A673 (cell line): Measurements from ENCODE around the gene PROM1. TPM values are rescaled to one million over a fixed set of nuclear protein-coding genes. Genes with fewer than 3 reads are reported as not detected.

ENCODE experiments used
- BruUV-seq: library from RNA; stranded (reverse); fragments of 400-500 nt; replicated peaks from 2 replicates; lab custom pipeline; 2021; lab: Mats Ljungman, UMichigan
- CTCF ChIA-PET: fragments of 300-600 bp; sonication (Branson Sonifier 250); formaldehyde crosslinking; loops from one replicate; lab custom pipeline; 2022; ENCODE audit warnings: antibody characterized with exemption; lab: Charles Lee
- POLR2A ChIA-PET: fragments of 300-600 bp; sonication (Branson Sonifier 250); formaldehyde crosslinking; loops from one replicate; lab custom pipeline; 2022; ENCODE audit warnings: antibody characterized with exemption; ENCODE audit not compliant: low non-redundant PET; lab: Charles Lee
- DNase-seq: peaks from one replicate; pipeline ENCODE4 v3.0.0-alpha.2; 2015; ENCODE audit warnings: low spot score
- H3K27ac ChIP-seq: fragments of 200-600 bp; sonication (generic); 2 replicates; pipeline ENCODE4 v1.5.1; 2016; ENCODE audit warnings: mixed run types, low read depth, mild to moderate bottlenecking, mixed read lengths, antibody characterized with exemption, low read length; ENCODE audit not compliant: poor library complexity, severe bottlenecking
- H3K27me3 ChIP-seq: fragments of 200-600 bp; sonication (generic); replicated peaks from 2 replicates; pipeline ENCODE4 v1.6.1; 2017; ENCODE audit warnings: mixed run types, low read depth, mild to moderate bottlenecking, mixed read lengths, antibody characterized with exemption, low read length; ENCODE audit not compliant: insufficient read depth, poor library complexity
- H3K36me3 ChIP-seq: fragments of 200-600 bp; sonication (generic); 2 replicates; pipeline ENCODE4 v1.6.1; 2016; ENCODE audit warnings: mixed run types, mild to moderate bottlenecking, mixed read lengths, antibody characterized with exemption, low read length; ENCODE audit not compliant: insufficient read depth, poor library complexity, severe bottlenecking
- H3K4me1 ChIP-seq: fragments of 200-600 bp; sonication (generic); 2 replicates; pipeline ENCODE4 v1.6.1; 2017; ENCODE audit warnings: mixed run types, mild to moderate bottlenecking, mixed read lengths, antibody characterized with exemption, low read length; ENCODE audit not compliant: insufficient read depth, poor library complexity, severe bottlenecking
- H3K4me3 ChIP-seq: fragments of 200-600 bp; sonication (generic); 2 replicates; pipeline ENCODE4 v1.5.1; 2016; ENCODE audit warnings: low read depth, mixed run types, mild to moderate bottlenecking, mixed read lengths, low read length; ENCODE audit not compliant: poor library complexity, severe bottlenecking
- H3K9me3 ChIP-seq: fragments of 200-600 bp; sonication (generic); 2 replicates; pipeline ENCODE4 v1.6.1; 2016; ENCODE audit warnings: mixed run types, low read depth, mild to moderate bottlenecking, mixed read lengths, antibody characterized with exemption, low read length; ENCODE audit not compliant: poor library complexity, severe bottlenecking
- CTCF ChIP-seq: fragments of 300-800, 200-600 bp; sonication (generic); conservative IDR thresholded peaks from 2 replicates; pipeline ENCODE4 v1.5.1; 2017; ENCODE audit warnings: low read depth, mild to moderate bottlenecking, antibody characterized with exemption, low read length, moderate library complexity, mixed read lengths
- EZH2 ChIP-seq: fragments of 200-600 bp; sonication (generic); IDR thresholded peaks from 2 replicates; pipeline ENCODE4 v1.6.1; 2017; ENCODE audit warnings: borderline replicate concordance, low read depth, mild to moderate bottlenecking, mixed read lengths, antibody characterized with exemption, low read length; ENCODE audit not compliant: poor library complexity, severe bottlenecking
- intact Hi-C: fragments of 100-400 bp; cut with micrococcal nuclease; formaldehyde crosslinking; loops from one replicate; pipeline ENCODE4 v1.10.0; 2022; ENCODE audit not compliant: unreplicated experiment
- total RNA-seq: library from RNA; stranded (reverse); gene quantifications from 2 replicates; pipeline ENCODE4 v1.2.3, GENCODE V29; 2021

Gene PROM1
- total RNA-seq, 1 experiment from 2014 or later: 13.9 TPM

DNA sequence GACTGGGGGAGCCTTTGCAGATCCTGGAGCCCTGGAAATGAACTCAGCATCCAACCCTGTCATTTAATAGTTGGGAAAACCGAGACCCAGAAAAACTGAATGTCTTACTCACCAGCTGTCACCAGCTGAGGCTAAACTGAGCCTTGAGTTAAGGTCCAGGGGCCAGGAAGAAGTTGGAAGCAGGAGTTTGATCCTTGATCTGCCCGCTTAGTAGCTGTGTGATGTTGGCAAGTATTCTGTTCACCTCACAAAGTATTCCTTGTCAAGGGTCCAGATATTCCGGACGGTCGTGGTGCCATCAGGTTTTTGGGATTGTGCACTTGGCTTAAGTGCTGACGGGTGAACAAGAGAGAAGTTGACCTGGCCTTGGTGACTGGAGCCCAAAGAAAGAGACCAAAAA is 30.7 kb upstream of the PROM1 start:
- ChIA-PET CTCF (no interaction called here), POLR2A (no interaction called here)
- no peak overlapping the region for H3K27ac ChIP-seq
- no peaks in the 10 kb centered on the region for H3K9me3 ChIP-seq
- no TSS peak for BruUV-seq
- intact Hi-C loops: no loop called here
- H3K4me1 ChIP-seq: peaks cover 3% of the 10 kb centered on the region
- no peak overlapping the region for H3K4me3 ChIP-seq
- H3K36me3 ChIP-seq: no peaks in the 10 kb centered on the region
- peaks cover 19% of the 10 kb centered on the region for H3K27me3 ChIP-seq
- TF ChIP-seq EZH2: no peak
- TF ChIP-seq CTCF: no peak
- no peak for DNase-seq

DNA sequence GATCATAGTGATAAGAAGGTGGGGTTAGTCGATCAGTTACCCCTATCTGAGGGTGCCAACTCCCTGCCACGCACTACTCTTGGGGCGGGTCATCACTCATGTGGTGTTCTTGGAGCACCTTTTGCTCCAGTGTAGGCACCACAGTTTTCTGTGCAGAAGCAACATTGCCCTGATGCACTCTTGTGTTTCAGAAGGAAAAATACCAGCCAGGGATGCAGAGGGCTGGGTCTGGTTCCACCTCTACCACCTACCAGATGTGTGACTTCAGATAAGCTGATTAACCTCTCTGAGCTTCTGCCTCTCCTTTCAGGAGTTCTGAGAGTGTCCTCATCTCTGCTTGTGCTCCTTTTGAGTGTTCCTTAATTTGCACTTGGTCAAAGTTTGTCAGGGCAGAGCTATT is 29.9 kb upstream of the PROM1 start:
- CTCF ChIA-PET: no interaction called here

DNA sequence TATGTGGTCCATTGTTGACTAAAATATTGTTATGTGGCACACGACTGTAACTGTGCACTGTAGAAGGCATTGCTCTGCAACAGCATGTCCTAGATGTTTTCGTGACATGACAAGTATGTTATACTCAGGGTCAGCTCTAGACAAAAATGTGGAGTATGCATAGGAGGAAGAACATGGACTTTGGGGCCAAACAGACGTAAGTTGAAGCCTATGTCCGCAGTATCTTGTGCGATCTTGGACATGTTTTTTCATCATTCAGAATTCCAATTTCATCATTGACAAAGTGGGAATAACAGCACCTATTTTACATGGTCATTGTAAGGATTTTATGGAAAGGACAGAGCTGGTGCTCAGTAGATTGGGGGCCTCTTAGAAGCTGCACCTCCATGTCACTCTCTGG is 27.7 kb upstream of the PROM1 start:
- Histone ChIP-seq H3K4me3 (no peak overlapping the region), H3K27ac (no peak overlapping the region), H3K4me1 (peaks cover 3% of the 10 kb centered on the region), H3K27me3 (peaks cover 8% of the 10 kb centered on the region), H3K36me3 (no peaks in the 10 kb centered on the region), H3K9me3 (no peaks in the 10 kb centered on the region)
- DNase-seq: no peak
- POLR2A ChIA-PET: interaction anchor here (0.5 kb wide), 1 partner anchor 715 kb away, joined by 3 read pairs; no protein-coding TSS in a partner anchor
- no peak for TF ChIP-seq EZH2
- TF ChIP-seq CTCF: no peak
- CTCF ChIA-PET: no interaction called here
- intact Hi-C loops: no loop called here
- no TSS peak for BruUV-seq

More for the DNA sequence above, 29.9 kb upstream of the PROM1 start:
- POLR2A ChIA-PET: no interaction called here
- H3K4me1 ChIP-seq: peaks cover 3% of the 10 kb centered on the region
- DNase-seq: no peak
- peaks cover 16% of the 10 kb centered on the region for H3K27me3 ChIP-seq
- intact Hi-C loops: no loop called here
- no peak overlapping the region for H3K4me3 ChIP-seq
- no TSS peak for BruUV-seq
- no peak for TF ChIP-seq CTCF
- no peak for TF ChIP-seq EZH2
- no peak overlapping the region for H3K27ac ChIP-seq
- H3K9me3 ChIP-seq: no peaks in the 10 kb centered on the region
- no peaks in the 10 kb centered on the region for H3K36me3 ChIP-seq
